ENCODE results near the gene MICU1. TPM values are rescaled to one million over a fixed set of nuclear protein-coding genes. Genes with fewer than 3 reads are reported as not detected.
"Not testable (repeated sequence)": the region's sequence is repeated elsewhere in the genome, so short reads cannot be mapped to it uniquely, and the experiment has no call there.

The MICU1 gene
- total RNA-seq, 1 donor from 2014 or later = 48.2 TPM

- no peak for DNase-seq (ENCODE audit: low spot score)
These were observed 64.1 kb downstream of the MICU1 start for GRCh38 chr10:72561745-72562166.

- no peak for DNase-seq (ENCODE audit: low spot score)
These were observed 68.5 kb downstream of the MICU1 start for GRCh38 chr10:72557362-72557761.

- DNase-seq (ENCODE audit: low spot score) = no peak
These were observed 73.0 kb downstream of the MICU1 start for GRCh38 chr10:72552857-72553256.

GRCh38 chr10:72550239-72550638 lies 75.6 kb downstream of the MICU1 start:
- no peak for DNase-seq (ENCODE audit: low spot score)

- DNase-seq (ENCODE audit: low spot score) = no peak
These were observed 80.3 kb downstream of the MICU1 start for GRCh38 chr10:72545546-72545945.

- DNase-seq (ENCODE audit: low spot score) = not testable (repeated sequence)
These were observed 82.0 kb downstream of the MICU1 start for GRCh38 chr10:72543855-72544254.

- no peak for DNase-seq (ENCODE audit: low spot score)
These were observed 83.5 kb downstream of the MICU1 start for GRCh38 chr10:72542396-72542815.

- DNase-seq (ENCODE audit: low spot score) = no peak
These were observed 84.5 kb downstream of the MICU1 start for GRCh38 chr10:72541337-72541736.

GRCh38 chr10:72540193-72540807 lies 85.6 kb downstream of the MICU1 start:
- no peak for DNase-seq (ENCODE audit: low spot score)

GRCh38 chr10:72539137-72539536 lies 86.7 kb downstream of the MICU1 start:
- DNase-seq (ENCODE audit: low spot score) = no peak

- DNase-seq (ENCODE audit: low spot score) = no peak
These were observed 100.2 kb downstream of the MICU1 start for GRCh38 chr10:72525689-72526088.

- DNase-seq (ENCODE audit: low spot score) = no peak
These were observed 100.6 kb downstream of the MICU1 start for GRCh38 chr10:72525277-72525676.

GRCh38 chr10:72524489-72524888 lies 101.4 kb downstream of the MICU1 start:
- no peak for DNase-seq (ENCODE audit: low spot score)

- DNase-seq (ENCODE audit: low spot score) = no peak
These were observed 101.9 kb downstream of the MICU1 start for GRCh38 chr10:72523932-72524396.

GRCh38 chr10:72523062-72523461 lies 102.8 kb downstream of the MICU1 start:
- no peak for DNase-seq (ENCODE audit: low spot score)

- DNase-seq (ENCODE audit: low spot score) = no peak
These were observed 108.6 kb downstream of the MICU1 start for GRCh38 chr10:72517244-72517643.

GRCh38 chr10:72515455-72515854 lies 110.4 kb downstream of the MICU1 start:
- no peak for DNase-seq (ENCODE audit: low spot score)

GRCh38 chr10:72513910-72514309 lies 112.0 kb downstream of the MICU1 start:
- no peak for DNase-seq (ENCODE audit: low spot score)

GRCh38 chr10:72511459-72511858 lies 114.4 kb downstream of the MICU1 start:
- DNase-seq (ENCODE audit: low spot score) = no peak

- no peak for DNase-seq (ENCODE audit: low spot score)
These were observed 115.9 kb downstream of the MICU1 start for GRCh38 chr10:72509941-72510340.

GRCh38 chr10:72509206-72509799 lies 116.6 kb downstream of the MICU1 start:
- DNase-seq (ENCODE audit: low spot score) = no peak

- DNase-seq (ENCODE audit: low spot score) = no peak
These were observed 117.8 kb downstream of the MICU1 start for GRCh38 chr10:72508033-72508432.

GRCh38 chr10:72506474-72506873 lies 119.4 kb downstream of the MICU1 start:
- no peak for DNase-seq (ENCODE audit: low spot score)

GRCh38 chr10:72505435-72505834 lies 120.4 kb downstream of the MICU1 start:
- no peak for DNase-seq (ENCODE audit: low spot score)

All from ureter (tissue), 1 donor.